ENCODE data around the gene SPATA20.

SPATA20 gene

DNA sequence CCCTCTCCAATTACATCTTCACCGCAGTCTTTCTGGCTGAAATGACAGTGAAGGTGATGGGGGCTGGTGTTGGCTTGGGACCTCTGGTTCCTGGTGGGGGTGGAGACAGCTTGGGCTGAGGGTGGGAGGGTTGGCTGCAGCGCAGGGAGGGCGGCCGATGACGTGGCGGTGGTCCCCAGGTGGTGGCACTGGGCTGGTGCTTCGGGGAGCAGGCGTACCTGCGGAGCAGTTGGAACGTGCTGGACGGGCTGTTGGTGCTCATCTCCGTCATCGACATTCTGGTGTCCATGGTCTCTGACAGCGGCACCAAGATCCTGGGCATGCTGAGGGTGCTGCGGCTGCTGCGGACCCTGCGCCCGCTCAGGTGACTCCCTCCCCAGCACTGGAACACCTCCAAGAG, 55.9 kb downstream of the SPATA20 start:
- H3K27me3 ChIP-seq (replicated peaks; ENCODE audit: control insufficient read depth, insufficient read depth, low read length): peaks cover 3% of the 10 kb centered on the region
- no peak overlapping the region for H3K4me3 ChIP-seq (replicated peaks; ENCODE audit: low read depth, low read length)
- no peaks in the 10 kb centered on the region for H3K36me3 ChIP-seq (ENCODE audit: control insufficient read depth, insufficient read depth, low read length)
- no peak for TF ChIP-seq CTCF (IDR thresholded peaks at IDR 0.05; ENCODE audit: insufficient read depth, low read length, poor library complexity, severe bottlenecking)
- DNase-seq (ENCODE audit: extremely low read depth, insufficient read length): no peak

DNA sequence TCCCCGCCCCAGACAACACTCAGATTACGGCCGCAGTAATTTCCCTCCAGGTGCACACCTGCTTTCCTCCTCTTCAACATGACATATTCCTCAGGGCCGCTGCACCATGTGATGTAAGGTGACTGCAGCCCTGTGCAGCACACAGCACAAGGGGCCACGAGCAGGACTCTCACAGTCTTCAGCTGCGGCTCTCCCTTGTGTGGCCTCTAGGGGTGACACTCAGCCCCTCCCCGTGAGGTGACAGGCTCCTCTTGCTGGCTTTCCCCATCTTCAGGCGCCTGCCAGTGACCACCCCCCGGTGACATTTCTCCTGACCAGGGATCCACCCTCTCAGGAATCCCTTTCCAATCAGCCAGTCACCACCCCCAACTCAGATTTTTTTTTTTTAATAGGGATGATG, 56.4 kb downstream of the SPATA20 start:
- DNase-seq (ENCODE audit: extremely low read depth, insufficient read length): no peak
- no peak overlapping the region for H3K4me3 ChIP-seq (replicated peaks; ENCODE audit: low read depth, low read length)
- peaks cover 3% of the 10 kb centered on the region for H3K27me3 ChIP-seq (replicated peaks; ENCODE audit: control insufficient read depth, insufficient read depth, low read length)
- H3K36me3 ChIP-seq (ENCODE audit: control insufficient read depth, insufficient read depth, low read length): no peaks in the 10 kb centered on the region
- peak; percentile 50 for TF ChIP-seq CTCF (IDR thresholded peaks at IDR 0.05; ENCODE audit: insufficient read depth, low read length, poor library complexity, severe bottlenecking)

GRCh38 chr17:50604513-50604912, 57.5 kb downstream of the SPATA20 start:
- no peak for DNase-seq (ENCODE audit: extremely low read depth, insufficient read length)
- Histone ChIP-seq H3K4me3 (replicated peaks; ENCODE audit: low read depth, low read length) (no peak overlapping the region), H3K27me3 (replicated peaks; ENCODE audit: control insufficient read depth, insufficient read depth, low read length) (peaks cover 3% of the 10 kb centered on the region), H3K36me3 (ENCODE audit: control insufficient read depth, insufficient read depth, low read length) (no peaks in the 10 kb centered on the region)
- TF ChIP-seq CTCF (IDR thresholded peaks at IDR 0.05; ENCODE audit: insufficient read depth, low read length, poor library complexity, severe bottlenecking): no peak

GRCh38 chr17:50605429-50605828, 58.5 kb downstream of the SPATA20 start:
- no peak for DNase-seq (ENCODE audit: extremely low read depth, insufficient read length)
- H3K27me3 ChIP-seq (replicated peaks; ENCODE audit: control insufficient read depth, insufficient read depth, low read length): peaks cover 3% of the 10 kb centered on the region
- no peaks in the 10 kb centered on the region for H3K36me3 ChIP-seq (ENCODE audit: control insufficient read depth, insufficient read depth, low read length)
- no peak for TF ChIP-seq CTCF (IDR thresholded peaks at IDR 0.05; ENCODE audit: insufficient read depth, low read length, poor library complexity, severe bottlenecking)
- no peak overlapping the region for H3K4me3 ChIP-seq (replicated peaks; ENCODE audit: low read depth, low read length)

Measured in GM06990 (cell line).